Sigmoid colon (tissue), 4 donors: ENCODE data around the gene ZNF442.

Experiments
- CTCF ChIP-seq, 4 experiments: fragments of 450-650 bp in 3 of 4; fragments of 200-600 bp in 1 of 4; IDR thresholded peaks; one replicate each; pipeline ENCODE4 v1.5.1; 2016 to 2019; ENCODE audit warnings: antibody characterized with exemption in 4 of 4, mild to moderate bottlenecking in 3 of 4, moderate library complexity in 2 of 4
- EP300 ChIP-seq, 4 donors: sonication (generic); formaldehyde crosslinking; IDR thresholded peaks; one replicate each; pipeline ENCODE4 v1.6.1; 2017; ENCODE audit warnings: antibody characterized with exemption in 4 of 4
- POLR2A ChIP-seq, 2 donors: fragments of 450-650 bp; IDR thresholded peaks; one replicate each; pipeline ENCODE4 v1.6.1; 2016; ENCODE audit warnings: antibody characterized with exemption in 2 of 2, mild to moderate bottlenecking in 2 of 2, moderate library complexity in 2 of 2
- POLR2AphosphoS5 ChIP-seq, 4 donors: sonication (generic); formaldehyde crosslinking; IDR thresholded peaks; one replicate each; pipeline ENCODE4 v1.6.1; 2017; ENCODE audit warnings: antibody characterized with exemption in 4 of 4

GRCh38 chr19:12353375-12353774, 12.1 kb downstream of the ZNF442 start:
- TF ChIP-seq CTCF (IDR thresholded peaks at IDR 0.05): no peak
- TF ChIP-seq EP300 (IDR thresholded peaks at IDR 0.05): no peak
- TF ChIP-seq POLR2A (IDR thresholded peaks at IDR 0.05): no peak
- no peak for TF ChIP-seq POLR2AphosphoS5 (IDR thresholded peaks at IDR 0.05)
